ENCODE measurements around the gene NPIPB6.

DNA sequence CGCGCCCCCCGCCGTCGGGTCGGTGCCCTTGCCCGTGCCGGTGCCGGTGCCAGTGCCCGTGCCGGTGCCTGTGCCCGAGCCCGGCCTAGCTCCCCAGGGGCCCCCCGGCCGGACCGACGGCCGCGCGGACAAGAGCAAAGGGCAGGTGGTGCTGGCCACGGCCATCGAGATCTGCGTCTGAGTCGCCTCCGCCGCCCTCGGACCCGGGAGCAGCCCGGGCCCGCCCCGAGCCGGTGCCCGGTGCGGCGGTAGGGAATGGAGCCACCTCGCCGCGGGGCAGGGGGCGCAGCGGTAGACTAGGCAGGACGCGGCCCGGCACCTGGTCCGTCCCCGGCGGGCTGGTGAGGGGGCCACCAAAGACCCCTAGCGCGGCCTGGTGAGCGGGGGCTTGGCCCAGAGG lies 42.6 kb downstream of the NPIPB6 start:
- no peak for TF ChIP-seq POLR2AphosphoS5 (IDR thresholded peaks at IDR 0.05; ENCODE audit: borderline replicate concordance, low read depth, low read length)
- no peak for TF ChIP-seq EZH2 (IDR thresholded peaks at IDR 0.05)

All from SK-N-MC (cell line).